PC-3 (cell line): Measurements from ENCODE around the gene VNN1. TPM values are rescaled to one million over a fixed set of nuclear protein-coding genes. Genes with fewer than 3 reads are reported as not detected.
A peak's percentile ranks its signal among the peaks of the same experiment; 100 is the strongest.

ENCODE experiments used
- ATAC-seq: fragments of 200-7000 bp; cut with Tn5 transposase; 2 replicates; pipeline ENCODE4 v1.9.1; 2020; ENCODE audit warnings: mild to moderate bottlenecking, moderate library complexity
- BruUV-seq: library from RNA; stranded (reverse); fragments of 400-500 nt; replicated peaks from 2 replicates; lab custom pipeline; 2021; lab: Mats Ljungman, UMichigan
- CTCF ChIA-PET: fragments of 300-600 bp; sonication (Branson Sonifier 250); formaldehyde crosslinking; loops from one replicate; lab custom pipeline; 2022; ENCODE audit warnings: antibody characterized with exemption; lab: Charles Lee
- POLR2A ChIA-PET: fragments of 300-600 bp; sonication (Branson Sonifier 250); formaldehyde crosslinking; loops from one replicate; lab custom pipeline; 2022; ENCODE audit warnings: antibody characterized with exemption; ENCODE audit not compliant: unreplicated experiment; lab: Charles Lee
- DNase-seq: peaks from one replicate; pipeline ENCODE4 v3.0.0-alpha.2; 2015
- H2AFZ ChIP-seq: fragments of 300-600 bp; sonication (generic); 2 replicates; pipeline ENCODE4 v1.6.0; 2016; ENCODE audit warnings: antibody characterized with exemption, low read length
- H3F3A ChIP-seq: fragments of 300-600 bp; sonication (generic); one replicate; pipeline ENCODE4 v1.6.0; 2017; ENCODE audit warnings: antibody characterized with exemption, low read length, control low read depth, mild to moderate bottlenecking; ENCODE audit not compliant: unreplicated experiment
- H3K27ac ChIP-seq: fragments of 300-600 bp; sonication (generic); 2 replicates; pipeline ENCODE4 v1.5.1; 2016; ENCODE audit warnings: mild to moderate bottlenecking, low read length
- H3K27me3 ChIP-seq: fragments of 300-600 bp; sonication (generic); 2 replicates; pipeline ENCODE4 v1.6.1; 2016; ENCODE audit warnings: low read length, mixed read lengths
- H3K36me3 ChIP-seq: fragments of 300-600 bp; sonication (generic); 2 replicates; pipeline ENCODE4 v1.6.1; 2016; ENCODE audit warnings: low read depth, mixed run types, low read length, mixed read lengths
- H3K4me1 ChIP-seq: fragments of 300-600 bp; sonication (generic); 2 replicates; pipeline ENCODE4 v1.5.1; 2016; ENCODE audit warnings: low read length; ENCODE audit not compliant: insufficient read depth
- H3K4me2 ChIP-seq: fragments of 300-600 bp; sonication (generic); 2 replicates; pipeline ENCODE4 v1.6.0; 2016; ENCODE audit warnings: low read length
- H3K4me3 ChIP-seq: fragments of 300-600 bp; sonication (generic); 2 replicates; pipeline ENCODE4 v1.5.1; 2016; ENCODE audit warnings: mild to moderate bottlenecking, low read length, mixed read lengths
- H3K79me2 ChIP-seq: fragments of 300-600 bp; sonication (generic); 2 replicates; pipeline ENCODE4 v1.6.1; 2017; ENCODE audit warnings: low read length, mixed read lengths
- H3K9ac ChIP-seq: fragments of 300-600 bp; sonication (generic); 2 replicates; pipeline ENCODE4 v1.6.0; 2016; ENCODE audit warnings: mild to moderate bottlenecking, low read length
- H3K9me2 ChIP-seq: fragments of 300-600 bp; sonication (generic); replicated peaks from 2 replicates; pipeline ENCODE4 v1.6.1; 2016; ENCODE audit warnings: mixed run types, low read length, mixed read lengths
- H3K9me3 ChIP-seq: fragments of 300-600 bp; sonication (generic); 2 replicates; pipeline ENCODE4 v1.6.1; 2016; ENCODE audit warnings: low read length, mixed read lengths
- H4K20me1 ChIP-seq: fragments of 300-600 bp; sonication (generic); 2 replicates; pipeline ENCODE4 v1.6.1; 2016; ENCODE audit warnings: low read length, mixed read lengths
- EZH2 ChIP-seq: fragments of 300-600 bp; sonication (generic); IDR thresholded peaks from one replicate; pipeline ENCODE4 v1.6.1; 2017; ENCODE audit warnings: antibody characterized with exemption, mild to moderate bottlenecking, low read length; ENCODE audit not compliant: unreplicated experiment
- EZH2phosphoT487 ChIP-seq: fragments of 300-600 bp; sonication (generic); IDR thresholded peaks from 2 replicates; pipeline ENCODE4 v1.6.1; 2018; ENCODE audit warnings: mild to moderate bottlenecking, antibody characterized with exemption, low read length, borderline replicate concordance
- intact Hi-C: fragments of 100-400 bp; cut with micrococcal nuclease; formaldehyde crosslinking; loops from 2 replicates; pipeline ENCODE4 v1.9.0; 2023
- total RNA-seq: library from RNA; depleted of rRNA; stranded (reverse); fragments of >200 nt; gene quantifications from 2 replicates; pipeline ENCODE4 v1.2.3, GENCODE V29; 2014
- TF ChIP-seq, protein P1 (sequence below): fragments of 300-600 bp; sonication (generic); conservative IDR thresholded peaks from 2 replicates; pipeline ENCODE4 v1.5.1; 2017; ENCODE audit warnings: antibody characterized with exemption, low read depth, mild to moderate bottlenecking, low read length

VNN1 gene
- total RNA-seq, 1 experiment from 2014 or later, result 0.04 TPM

DNA sequence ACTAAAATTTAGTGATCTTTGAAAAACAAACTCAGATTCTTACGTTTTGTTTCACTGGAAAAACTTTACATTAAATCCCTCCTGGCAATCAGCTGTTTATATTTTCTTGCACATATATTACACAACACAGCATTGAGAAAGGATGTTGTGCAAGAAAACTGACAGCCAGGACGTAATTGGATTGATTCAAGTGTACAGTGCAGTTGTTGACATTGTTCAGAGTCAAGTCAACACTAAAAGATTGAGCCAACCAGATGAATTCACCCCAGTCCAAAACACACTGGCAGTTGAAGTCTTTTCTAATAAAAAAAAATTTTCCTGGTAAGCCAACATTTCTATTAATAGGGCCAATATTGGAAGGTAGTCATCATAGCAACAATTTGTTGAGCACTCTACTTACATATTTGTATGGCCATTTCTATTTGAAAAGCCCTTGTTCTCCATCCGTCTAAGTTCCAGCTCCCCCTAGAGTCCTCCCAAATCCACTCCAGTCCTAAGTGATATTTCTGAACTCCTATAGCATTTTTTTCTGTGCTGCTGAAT, 20.9 kb upstream of the VNN1 start:
- Histone ChIP-seq H3K79me2 (no peaks in the 10 kb centered on the region), H3K9me3 (no peaks in the 10 kb centered on the region), H3K27ac (no peak overlapping the region), H4K20me1 (no peaks in the 10 kb centered on the region), H3K4me3 (no peak overlapping the region), H2AFZ (no peak overlapping the region), H3K36me3 (no peaks in the 10 kb centered on the region), H3K9me2 (no peaks in the 10 kb centered on the region), H3K27me3 (no peaks in the 10 kb centered on the region), H3K4me1 (peaks cover 14% of the 10 kb centered on the region), H3K4me2 (no peak overlapping the region), H3F3A (no peaks in the 10 kb centered on the region), H3K9ac (no peak overlapping the region)
- no peak for ATAC-seq
- BruUV-seq, result no TSS peak
- intact Hi-C loops, result no loop called here
- DNase-seq, result peak; percentile 40
- CTCF ChIA-PET, result no interaction called here
- POLR2A ChIA-PET, result no interaction called here
- TF ChIP-seq, protein P1, sequence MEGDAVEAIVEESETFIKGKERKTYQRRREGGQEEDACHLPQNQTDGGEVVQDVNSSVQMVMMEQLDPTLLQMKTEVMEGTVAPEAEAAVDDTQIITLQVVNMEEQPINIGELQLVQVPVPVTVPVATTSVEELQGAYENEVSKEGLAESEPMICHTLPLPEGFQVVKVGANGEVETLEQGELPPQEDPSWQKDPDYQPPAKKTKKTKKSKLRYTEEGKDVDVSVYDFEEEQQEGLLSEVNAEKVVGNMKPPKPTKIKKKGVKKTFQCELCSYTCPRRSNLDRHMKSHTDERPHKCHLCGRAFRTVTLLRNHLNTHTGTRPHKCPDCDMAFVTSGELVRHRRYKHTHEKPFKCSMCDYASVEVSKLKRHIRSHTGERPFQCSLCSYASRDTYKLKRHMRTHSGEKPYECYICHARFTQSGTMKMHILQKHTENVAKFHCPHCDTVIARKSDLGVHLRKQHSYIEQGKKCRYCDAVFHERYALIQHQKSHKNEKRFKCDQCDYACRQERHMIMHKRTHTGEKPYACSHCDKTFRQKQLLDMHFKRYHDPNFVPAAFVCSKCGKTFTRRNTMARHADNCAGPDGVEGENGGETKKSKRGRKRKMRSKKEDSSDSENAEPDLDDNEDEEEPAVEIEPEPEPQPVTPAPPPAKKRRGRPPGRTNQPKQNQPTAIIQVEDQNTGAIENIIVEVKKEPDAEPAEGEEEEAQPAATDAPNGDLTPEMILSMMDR, result peak; percentile 44
- TF ChIP-seq EZH2phosphoT487, result no peak

DNA sequence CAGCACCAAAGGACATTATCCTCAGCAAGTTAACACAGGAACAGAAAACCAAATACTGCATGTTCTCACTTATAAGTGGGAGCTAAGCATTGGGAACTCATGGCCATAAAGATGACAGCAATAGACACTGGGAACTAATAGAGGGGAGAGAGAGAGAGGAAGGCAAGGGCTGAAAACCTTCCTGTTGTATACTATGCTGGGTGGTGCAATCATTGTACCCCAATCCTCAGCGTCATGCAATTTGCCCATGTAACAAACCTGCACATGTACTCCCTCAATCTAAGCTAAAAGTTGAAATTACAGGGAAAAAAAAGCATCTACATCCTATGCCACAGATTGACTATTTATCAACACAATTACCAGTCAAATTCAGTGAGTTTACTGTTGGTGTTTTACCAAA, 20.0 kb upstream of the VNN1 start:
- Histone ChIP-seq H3K9me3 (no peaks in the 10 kb centered on the region), H3K27me3 (no peaks in the 10 kb centered on the region), H3K4me2 (no peak overlapping the region), H3K79me2 (no peaks in the 10 kb centered on the region), H3F3A (no peaks in the 10 kb centered on the region), H2AFZ (no peak overlapping the region), H3K27ac (no peak overlapping the region), H3K9me2 (no peaks in the 10 kb centered on the region), H3K9ac (no peak overlapping the region), H3K36me3 (no peaks in the 10 kb centered on the region), H3K4me1 (peaks cover 20% of the 10 kb centered on the region), H3K4me3 (no peak overlapping the region), H4K20me1 (no peaks in the 10 kb centered on the region)
- BruUV-seq, result no TSS peak
- DNase-seq (no peak), ATAC-seq (no peak)
- TF ChIP-seq EZH2 (no peak), EZH2phosphoT487 (no peak)
- CTCF ChIA-PET, result no interaction called here
- intact Hi-C loops, result no loop called here
- POLR2A ChIA-PET, result no interaction called here

DNA sequence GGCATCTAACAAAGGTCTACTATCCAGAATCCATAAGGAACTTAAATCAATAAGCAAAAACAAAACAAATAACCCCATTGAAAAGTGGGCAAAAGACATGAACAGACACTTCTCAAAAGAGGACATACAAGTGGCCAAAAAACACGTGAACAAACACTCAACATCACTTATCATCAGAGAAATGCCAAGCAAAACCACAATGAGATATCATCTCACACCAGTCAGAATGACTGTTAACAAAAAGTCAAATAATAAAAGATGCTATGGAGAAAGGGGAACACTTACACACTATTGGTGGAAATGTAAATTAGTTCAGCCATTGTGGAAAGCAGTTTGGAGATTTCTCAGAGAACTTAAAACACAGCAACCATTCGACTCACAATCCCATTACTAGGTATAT, 19.4 kb upstream of the VNN1 start:
- no peak overlapping the region for H2AFZ ChIP-seq
- H3K9ac ChIP-seq, result no peak overlapping the region
- no peaks in the 10 kb centered on the region for H3F3A ChIP-seq
- H3K9me3 ChIP-seq, result no peaks in the 10 kb centered on the region
- no peak overlapping the region for H3K4me3 ChIP-seq
- H3K36me3 ChIP-seq, result no peaks in the 10 kb centered on the region
- TF ChIP-seq, protein P1, result no peak
- H4K20me1 ChIP-seq, result no peaks in the 10 kb centered on the region
- no peak overlapping the region for H3K27ac ChIP-seq
- H3K4me1 ChIP-seq, result peaks cover 20% of the 10 kb centered on the region
- BruUV-seq, result no TSS peak
- DNase-seq (peak; percentile 10), ATAC-seq (no peak)
- ChIA-PET CTCF (no interaction called here), POLR2A (no interaction called here)
- H3K9me2 ChIP-seq, result no peaks in the 10 kb centered on the region
- intact Hi-C loops, result no loop called here
- no peaks in the 10 kb centered on the region for H3K27me3 ChIP-seq
- H3K4me2 ChIP-seq, result no peak overlapping the region
- no peaks in the 10 kb centered on the region for H3K79me2 ChIP-seq
